ENCODE measurements around the gene IL17REL. TPM values are rescaled to one million over a fixed set of nuclear protein-coding genes. Genes with fewer than 3 reads are reported as not detected.
"Not testable (repeated sequence)": the region's sequence is repeated elsewhere in the genome, so short reads cannot be mapped to it uniquely, and the experiment has no call there.

The IL17REL gene
- total and polyA plus RNA-seq, 2 of the 13 experiments (the other 11 are each of a cell fraction or from before 2014, with no cell fraction given) = not detected

DNA sequence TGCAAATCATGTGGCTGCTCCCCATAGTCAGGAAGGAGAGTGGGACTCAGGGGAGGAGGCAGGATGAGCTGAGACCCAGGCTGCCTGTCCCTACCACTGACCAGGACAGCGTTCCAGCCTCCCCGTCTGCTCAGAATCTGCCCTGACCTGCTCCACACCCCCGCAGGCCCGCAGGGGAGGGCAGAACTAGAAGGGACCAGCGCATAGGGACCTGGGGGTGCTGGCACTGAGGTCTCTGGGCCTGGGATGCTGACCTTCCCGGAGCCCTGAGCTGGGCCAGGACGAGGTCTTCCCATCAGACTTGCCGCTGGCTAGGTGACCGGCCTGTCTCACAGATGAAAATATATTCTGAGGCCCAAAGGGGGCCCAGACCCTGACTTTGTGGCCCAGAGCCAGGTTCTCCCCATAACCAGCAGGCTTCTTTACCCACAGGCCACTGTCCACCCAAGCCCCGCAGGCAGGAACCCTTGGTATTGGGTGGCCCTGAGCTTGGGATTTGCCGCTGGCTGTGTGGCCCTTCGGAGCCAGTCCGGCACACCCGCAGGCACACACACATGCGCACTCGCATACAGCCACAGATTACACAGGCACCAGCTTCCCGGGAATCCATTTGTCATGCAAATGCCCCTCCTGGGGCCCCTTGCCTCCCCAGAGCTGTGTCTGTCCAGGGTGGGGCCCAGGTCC is 65.8 kb downstream of the IL17REL start (continued):
- TF ChIP-seq MLXIP (CRISPR knock-in tag; IDR thresholded peaks at IDR 0.05; ENCODE audit: borderline replicate concordance) = no peak

DNA sequence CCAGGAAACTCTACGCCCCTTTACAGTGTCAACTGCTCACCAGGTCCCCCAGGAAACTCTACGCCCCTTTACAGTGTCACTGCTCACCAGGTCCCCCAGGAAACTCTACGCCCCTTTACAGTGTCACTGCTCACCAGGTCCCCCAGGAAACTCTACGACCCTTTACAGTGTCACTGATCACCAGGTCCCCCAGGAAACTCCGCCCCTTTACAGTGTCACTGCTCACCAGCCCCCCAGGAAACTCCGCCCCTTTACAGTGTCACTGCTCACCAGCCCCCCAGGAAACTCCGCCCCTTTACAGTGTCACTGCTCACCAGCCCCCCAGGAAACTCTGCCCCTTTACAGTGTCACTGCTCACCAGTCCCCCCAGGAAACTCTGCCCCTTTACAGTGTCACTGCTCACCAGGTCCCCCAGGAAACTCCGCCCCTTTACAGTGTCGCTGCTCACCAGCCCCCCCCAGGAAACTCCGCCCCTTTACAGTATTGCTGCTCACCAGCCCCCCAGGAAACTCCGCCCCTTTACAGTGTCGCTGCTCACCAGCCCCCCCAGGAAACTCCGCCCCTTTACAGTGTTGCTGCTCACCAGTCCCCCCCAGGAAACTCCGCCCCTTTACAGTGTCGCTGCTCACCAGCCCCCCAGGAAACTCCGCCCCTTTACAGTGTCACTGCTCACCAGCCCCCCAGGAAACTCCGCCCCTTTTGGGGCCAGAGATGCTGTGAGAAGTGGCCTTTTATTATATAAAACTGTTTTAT is 67.3 kb downstream of the IL17REL start:
- Histone ChIP-seq H3K4me3 (replicated peaks in 1 of 3; ENCODE audit: insufficient read depth in 1 of 3, low read depth in 2 of 3, low read length in 3 of 3) (peak overlapping the region in 1 of 3 experiments; percentile 82; a peak in 1 of 6 replicates), H3K9ac (ENCODE audit: insufficient read depth, low read depth, low read length) (peak overlapping the region; percentile 91), H3K27ac (ENCODE audit: extremely low read length, insufficient read depth, low read length) (peak overlapping the region; percentile 89), H3K4me1 (ENCODE audit: insufficient read depth, low read length) (peaks cover 96% of the 10 kb centered on the region), H3K4me2 (ENCODE audit: low read depth, low read length) (peak overlapping the region; percentile 92)
- peak; percentile 78 for DNase-seq (ENCODE audit: low spot score)
- POLR2A ChIA-PET = interaction anchor here (12.9 to 18.6 kb wide), 2 partner anchors 10 to 19 kb away, joined by 283 to 722 read pairs; partner anchors contain the start of gene PIM3
- H3K9me3 ChIP-seq (ENCODE audit: low read length); FAIRE-seq; intact Hi-C loops (cut with micrococcal nuclease; ENCODE audit: unreplicated experiment); H3K36me3 ChIP-seq (replicated peaks in 1 of 2; ENCODE audit: control insufficient read depth in 1 of 2, insufficient read depth in 2 of 2, low read length in 2 of 2); H3K79me2 ChIP-seq (ENCODE audit: insufficient read depth, low read length); H3K27me3 ChIP-seq (ENCODE audit: control insufficient read depth in 1 of 2, insufficient read depth in 2 of 2, low read length in 2 of 2); CTCF ChIA-PET (ENCODE audit: low intra/inter-chr PET ratio, low total read pairs); BruUV-seq (replicated peaks); H4K20me1 ChIP-seq (ENCODE audit: insufficient read depth, low read length); H2AFZ ChIP-seq (ENCODE audit: low read length); ATAC-seq; in situ Hi-C loops (cut with HindIII; ENCODE audit: extremely low pct_ligation_motif_present, low pct_unique_long_range_greater_than_20kb); TF ChIP-seq MAZ (CRISPR knock-in tag; IDR thresholded peaks at IDR 0.05; ENCODE audit: low read depth): not testable (repeated sequence)
- 36% methylated on average over 17 of the region's 17 CpGs for WGBS (ENCODE audit: low lambda C conversion rate)
- peak; percentile 100 for TF ChIP-seq ZBTB3 (CRISPR knock-in tag; IDR thresholded peaks at IDR 0.05; ENCODE audit: borderline replicate concordance, low read depth)
- peak; percentile 61; the same call in 1 of the 2 replicates for TF ChIP-seq MAZ (IDR thresholded peaks at IDR 0.05; ENCODE audit: borderline replicate concordance, low read depth, low read length)
- peak; percentile 72 for TF ChIP-seq SP4 (CRISPR knock-in tag; IDR thresholded peaks at IDR 0.05)
- TF ChIP-seq, protein P1, sequence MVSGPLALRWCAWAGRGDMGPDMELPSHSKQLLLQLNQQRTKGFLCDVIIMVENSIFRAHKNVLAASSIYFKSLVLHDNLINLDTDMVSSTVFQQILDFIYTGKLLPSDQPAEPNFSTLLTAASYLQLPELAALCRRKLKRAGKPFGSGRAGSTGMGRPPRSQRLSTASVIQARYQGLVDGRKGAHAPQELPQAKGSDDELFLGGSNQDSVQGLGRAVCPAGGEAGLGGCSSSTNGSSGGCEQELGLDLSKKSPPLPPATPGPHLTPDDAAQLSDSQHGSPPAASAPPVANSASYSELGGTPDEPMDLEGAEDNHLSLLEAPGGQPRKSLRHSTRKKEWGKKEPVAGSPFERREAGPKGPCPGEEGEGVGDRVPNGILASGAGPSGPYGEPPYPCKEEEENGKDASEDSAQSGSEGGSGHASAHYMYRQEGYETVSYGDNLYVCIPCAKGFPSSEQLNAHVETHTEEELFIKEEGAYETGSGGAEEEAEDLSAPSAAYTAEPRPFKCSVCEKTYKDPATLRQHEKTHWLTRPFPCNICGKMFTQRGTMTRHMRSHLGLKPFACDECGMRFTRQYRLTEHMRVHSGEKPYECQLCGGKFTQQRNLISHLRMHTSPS (CRISPR knock-in tag; IDR thresholded peaks at IDR 0.05; ENCODE audit: low read depth) = 0 out of 2 replicates have a peak, but pooled peaks have one; percentile 8
- TF ChIP-seq PAXIP1 (CRISPR knock-in tag; conservative IDR thresholded peaks at IDR 0.05) = peak; percentile 40; the same call in 1 of the 2 replicates
- TF ChIP-seq POGK (CRISPR knock-in tag; conservative IDR thresholded peaks at IDR 0.05) = 0 out of 2 replicates have a peak, but pooled peaks have one; percentile 19

Data from HepG2 (cell line).